Heart left ventricle (tissue), 13 donors: ENCODE data around the gene MYH15.

Source experiments
- CTCF ChIP-seq, 12 donors: fragments of 200-600 bp; sonication (generic) in 4 of 12; IDR thresholded peaks; one replicate each; pipeline versions ENCODE4 v1.5.0 to v1.8.0; 2018 to 2022; ENCODE audit warnings: antibody characterized with exemption in 12 of 12, mild to moderate bottlenecking in 5 of 12
- POLR2A ChIP-seq, 2 donors: fragments of 450-650 bp; IDR thresholded peaks; one replicate each; pipeline ENCODE4 v1.6.1; 2017; ENCODE audit warnings: antibody characterized with exemption in 2 of 2, mild to moderate bottlenecking in 2 of 2, moderate library complexity in 2 of 2
- donor health status: ischemic (EF 13 %, LVEDD 7.1; RV severe dilation, severe dysfunction).
- donor health status: DM: no; HTN: yes; CAD: no.
- donor health status: DM: no; HTN: no; CAD: no.
- donor health status: ischemic (EF 25% LVEDD 6.9; RV normal size, moderate dysfunction).
- donor health status: ischemic (EF 25% LVEDD 5.7; RV mildly dilated, moderate dysfunction).
- donor health status: ischemic (EF 35%, LVEDD 5.7; RV mildly dilated, moderate dysfunction).
- donor health status: nonischemic (EF 11% LVEDD 7.7; RV severe dilation, severe dysfunction).
- donor health status: DM: yes; HTN: yes; CAD: no.
- donor health status: PGD.
- donor health status: ischemic (EF 29% LVEDD 5.4; RV normal size, mild dysfunction).
- donor health status: nonischemic (EF 23%, LVEDD 6.1; RV moderate dilation, normal function).

- TF ChIP-seq POLR2A (IDR thresholded peaks at IDR 0.05) (no peak), CTCF (IDR thresholded peaks at IDR 0.05) (no peak)
Measured at GRCh38 chr3:108501535-108501934, 8.9 kb downstream of the MYH15 start.
